GM19467 (cell line): ENCODE results near the gene CUL4B.
"Not testable (repeated sequence)": the region's sequence is repeated elsewhere in the genome, so short reads cannot be mapped to it uniquely, and the experiment has no call there.

Experiments used
- ATAC-seq: cut with Tn5 transposase; IDR thresholded peaks from one replicate; pipeline ENCODE4 v1.9.1; 2021; ENCODE audit warnings: mild to moderate bottlenecking, moderate library complexity; ENCODE audit not compliant: unreplicated experiment

CUL4B gene

DNA sequence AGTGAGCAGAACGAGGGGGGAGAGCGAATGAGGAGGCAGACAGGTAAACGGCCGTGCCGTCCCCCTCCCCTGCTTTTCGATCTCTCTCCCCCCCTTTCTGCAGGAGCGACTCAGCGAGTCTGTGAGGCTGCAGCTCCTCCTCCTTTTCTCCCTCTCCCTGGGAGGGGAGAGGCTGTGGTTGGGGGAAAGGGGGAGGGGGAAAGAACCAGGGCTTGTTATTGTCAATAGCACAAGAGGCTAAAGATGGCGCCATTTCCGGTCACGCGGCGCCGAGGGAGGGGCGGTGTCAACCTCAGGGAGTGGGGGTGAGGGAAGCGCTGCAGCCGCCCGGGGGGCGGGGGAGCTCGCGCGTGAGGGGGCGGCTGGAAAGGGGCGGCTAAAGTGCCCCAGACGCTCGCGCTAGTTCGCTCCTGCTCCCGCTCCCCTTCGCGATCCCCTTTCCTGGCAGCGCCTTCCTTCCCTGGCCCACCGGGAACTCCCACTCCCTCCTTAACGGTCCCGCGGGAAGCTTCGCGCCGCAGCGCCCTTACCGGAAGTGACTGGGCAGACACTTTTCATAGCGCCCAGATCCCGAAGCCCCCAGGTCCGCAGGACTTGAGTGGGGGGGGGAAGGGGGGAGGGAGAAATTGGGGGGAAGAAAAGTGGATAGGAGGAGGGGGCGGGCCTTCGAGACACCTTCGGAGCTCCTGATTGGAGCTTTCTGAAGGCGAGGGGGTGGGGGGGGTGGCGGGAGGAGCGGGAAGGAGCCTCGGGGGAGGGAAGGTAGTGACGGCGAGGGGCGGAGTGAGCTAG lies at the start of gene CUL4B:
Gene CUL4B, minus strand, starts transcription at position 121 of the 792 bp plus-strand sequence. CDS start 324 bp downstream, outside the sequence.
- ATAC-seq, result peak; percentile 72

GRCh38 chrX:120604361-120604782 lies 43.6 kb upstream of the CUL4B start:
- no peak for ATAC-seq

DNA sequence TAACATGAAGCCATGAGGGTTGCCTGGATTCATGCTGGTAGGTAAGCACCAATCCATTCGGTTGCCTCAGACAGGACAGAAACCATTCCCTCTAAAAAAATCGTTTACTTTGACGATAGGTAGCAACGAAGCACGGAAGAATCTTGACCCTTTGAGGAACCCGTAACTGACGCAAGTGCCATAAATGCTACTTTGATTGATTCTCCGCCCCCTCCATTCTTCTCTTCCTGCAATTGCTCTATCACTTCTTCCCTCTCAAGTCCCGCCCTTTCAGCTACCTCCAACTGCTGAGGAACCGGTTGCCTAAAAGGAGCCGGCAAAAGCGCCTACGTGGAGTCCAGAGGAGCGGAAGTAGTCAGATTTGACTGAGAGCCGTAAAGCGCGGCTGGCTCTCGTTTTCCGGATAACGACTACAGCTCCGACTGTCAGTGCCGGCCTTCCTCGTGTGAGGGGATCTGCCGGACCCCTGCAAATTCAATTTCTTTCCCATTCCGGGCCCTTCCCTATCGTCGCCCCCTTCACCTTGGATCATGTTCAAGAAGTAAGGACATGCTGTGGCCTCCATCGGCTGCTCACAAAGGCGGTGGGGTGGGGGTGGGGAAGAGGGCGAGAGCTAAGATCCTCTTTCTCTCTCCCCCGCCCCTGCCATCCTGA lies 43.1 kb upstream of the CUL4B start, which contains the start of gene MCTS1:
Gene MCTS1, plus strand, starts transcription at position 395 of the 654 bp plus-strand sequence. Its CDS starts 136 bp downstream, at position 531.
- peak; percentile 88 for ATAC-seq

- no peak for ATAC-seq
Measured at GRCh38 chrX:120585702-120586101, 24.9 kb upstream of the CUL4B start.

- no peak for ATAC-seq
Measured at GRCh38 chrX:120575379-120576114, 14.8 kb upstream of the CUL4B start.

DNA sequence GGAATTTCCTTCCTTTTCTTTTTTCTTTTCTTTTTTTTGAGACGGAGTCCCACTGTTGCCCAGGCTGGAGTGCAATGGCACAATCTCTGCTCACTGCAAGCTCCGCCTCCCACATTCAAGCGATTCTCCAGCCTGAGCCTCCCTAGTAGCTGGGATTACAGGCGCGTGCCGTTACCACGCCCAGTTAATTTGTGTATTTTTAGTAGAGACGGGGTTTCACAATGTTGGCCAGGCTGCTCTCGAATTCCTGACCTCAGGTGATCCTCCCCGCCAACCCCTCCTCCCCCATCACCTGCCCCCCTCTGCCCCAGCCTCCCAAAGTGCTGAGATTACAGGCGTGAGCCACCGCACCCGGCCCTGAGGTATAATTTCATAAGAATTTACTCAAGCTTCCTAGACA lies 13.0 kb upstream of the CUL4B start:
- not testable (repeated sequence) for ATAC-seq

DNA sequence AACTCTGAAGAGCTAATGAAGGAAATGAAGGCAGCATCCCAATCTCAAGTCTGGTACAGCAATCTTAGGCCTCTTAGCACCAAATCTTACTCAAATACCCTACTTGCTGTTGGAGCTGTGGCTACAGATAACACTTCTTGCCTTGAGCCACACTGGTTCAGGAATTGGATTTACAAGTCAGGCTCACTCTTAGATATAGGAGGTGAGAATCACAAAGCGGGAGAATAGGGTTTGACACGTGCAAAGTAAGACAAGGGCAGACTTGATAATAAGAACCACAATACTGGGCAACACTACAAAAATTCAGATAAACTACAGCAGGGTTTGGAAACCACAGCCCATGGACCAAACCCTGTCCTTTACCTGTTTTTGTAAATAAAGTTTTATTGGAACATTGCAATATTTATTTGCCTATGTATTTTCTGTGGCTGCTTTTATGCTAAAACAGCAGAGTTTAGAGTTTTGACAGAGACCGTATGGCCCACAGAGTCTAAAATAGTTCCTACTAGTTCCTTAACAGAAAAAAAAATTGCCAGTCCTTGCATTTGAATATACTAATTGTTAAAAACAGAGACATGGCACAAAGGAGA lies 9.3 kb upstream of the CUL4B start:
- ATAC-seq, result no peak

- no peak for ATAC-seq
Measured at GRCh38 chrX:120568609-120569008, 7.8 kb upstream of the CUL4B start.

DNA sequence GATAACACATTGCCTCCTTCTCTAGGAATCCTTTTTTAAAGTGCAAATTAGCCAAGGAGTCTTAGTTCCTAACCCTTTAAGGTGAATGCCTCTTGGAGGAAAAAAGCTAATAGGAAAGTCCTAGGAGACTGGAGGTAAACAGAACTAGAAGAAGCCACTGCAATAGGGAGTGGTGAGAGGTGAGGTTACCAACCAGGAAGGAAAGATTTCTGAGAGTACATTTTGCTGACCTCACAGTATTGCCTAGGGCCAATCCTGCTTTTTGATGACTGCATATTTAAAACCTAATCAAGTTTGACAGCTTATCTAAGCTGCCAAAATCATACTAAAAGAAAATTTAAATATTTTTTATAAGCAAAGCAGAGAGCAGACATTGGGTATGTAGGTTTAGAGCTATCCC lies 7.3 kb upstream of the CUL4B start:
- ATAC-seq, result no peak

DNA sequence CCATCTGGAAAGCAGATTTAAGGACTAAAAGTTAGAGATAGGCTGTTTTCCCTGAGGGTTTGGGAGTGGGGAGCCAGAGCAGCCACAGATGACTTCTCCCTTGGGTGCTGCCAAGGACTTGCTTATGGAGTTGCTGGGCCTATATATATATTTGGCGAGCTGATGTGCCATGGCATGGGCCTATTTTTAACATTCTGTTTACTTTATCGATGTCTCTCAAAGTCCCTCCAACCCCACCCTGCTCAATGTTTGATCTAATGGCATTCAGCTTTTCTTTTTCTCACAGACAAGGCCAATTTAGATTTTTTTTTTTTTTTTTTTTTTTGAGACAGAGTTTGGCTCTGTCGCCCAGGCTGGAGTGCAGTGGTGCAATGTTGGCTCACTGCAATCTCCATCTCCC lies 6.1 kb upstream of the CUL4B start:
- ATAC-seq, result no peak

GRCh38 chrX:120564925-120565324 lies 4.2 kb upstream of the CUL4B start:
- ATAC-seq, result no peak

- no peak for ATAC-seq
Measured at GRCh38 chrX:120562569-120562926, 1.8 kb upstream of the CUL4B start.

GRCh38 chrX:120561634-120562568 lies 1.1 kb upstream of the CUL4B start:
- ATAC-seq, result no peak

GRCh38 chrX:120560405-120560841 lies 339 bp downstream of the CUL4B start:
- ATAC-seq, result peak; percentile 26

DNA sequence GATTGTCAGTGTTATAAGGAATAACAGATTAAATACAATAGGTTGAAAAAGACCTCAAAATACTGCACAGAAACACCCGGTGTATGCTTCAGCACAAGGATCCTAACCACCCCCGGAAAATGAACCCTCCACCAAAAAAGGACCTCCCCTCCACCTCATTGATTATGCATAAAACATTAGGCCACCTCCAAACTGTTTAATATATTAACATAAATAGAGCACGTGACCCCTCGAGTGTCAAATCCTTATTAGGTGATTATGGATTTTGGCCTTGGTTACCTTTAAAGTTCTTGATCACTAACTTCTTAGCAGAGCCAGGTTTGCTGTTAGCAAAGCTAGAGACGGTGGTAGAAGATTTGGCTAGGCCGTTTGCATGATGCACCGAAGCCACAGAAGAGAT lies 958 bp downstream of the CUL4B start:
- peak; percentile 3 for ATAC-seq

- ATAC-seq, result no peak
Measured at GRCh38 chrX:120556251-120556650, 4.5 kb downstream of the CUL4B start.

GRCh38 chrX:120549483-120550452 lies 11.0 kb downstream of the CUL4B start:
- ATAC-seq, result no peak

- ATAC-seq, result no peak
Measured at GRCh38 chrX:120536061-120536460, 24.7 kb downstream of the CUL4B start.
